ENCODE results near the gene CCT8L2.
"Not testable (repeated sequence)": the region's sequence is repeated elsewhere in the genome, so short reads cannot be mapped to it uniquely, and the experiment has no call there.

DNA sequence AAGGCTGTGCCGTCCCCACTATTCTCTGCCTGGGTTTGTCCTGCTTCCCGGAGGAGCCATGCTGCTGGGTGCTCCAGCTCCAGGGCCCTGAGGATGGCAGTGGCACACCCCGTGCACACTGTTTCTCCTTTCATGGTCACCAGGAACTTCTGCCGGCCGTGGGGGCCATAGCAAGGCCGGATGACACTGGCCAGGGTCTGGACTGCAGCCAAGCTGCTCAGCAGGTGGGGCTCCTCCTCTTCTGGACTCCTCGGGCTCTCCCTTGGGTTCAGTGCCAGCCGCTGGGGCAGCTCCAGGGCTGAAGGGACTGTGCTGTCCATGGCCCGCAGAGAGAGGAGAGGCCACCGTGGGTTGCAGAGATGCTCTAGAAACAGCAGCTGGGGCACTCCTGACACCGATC lies 379 bp downstream of the CCT8L2 start:
- TF ChIP-seq, protein P1, sequence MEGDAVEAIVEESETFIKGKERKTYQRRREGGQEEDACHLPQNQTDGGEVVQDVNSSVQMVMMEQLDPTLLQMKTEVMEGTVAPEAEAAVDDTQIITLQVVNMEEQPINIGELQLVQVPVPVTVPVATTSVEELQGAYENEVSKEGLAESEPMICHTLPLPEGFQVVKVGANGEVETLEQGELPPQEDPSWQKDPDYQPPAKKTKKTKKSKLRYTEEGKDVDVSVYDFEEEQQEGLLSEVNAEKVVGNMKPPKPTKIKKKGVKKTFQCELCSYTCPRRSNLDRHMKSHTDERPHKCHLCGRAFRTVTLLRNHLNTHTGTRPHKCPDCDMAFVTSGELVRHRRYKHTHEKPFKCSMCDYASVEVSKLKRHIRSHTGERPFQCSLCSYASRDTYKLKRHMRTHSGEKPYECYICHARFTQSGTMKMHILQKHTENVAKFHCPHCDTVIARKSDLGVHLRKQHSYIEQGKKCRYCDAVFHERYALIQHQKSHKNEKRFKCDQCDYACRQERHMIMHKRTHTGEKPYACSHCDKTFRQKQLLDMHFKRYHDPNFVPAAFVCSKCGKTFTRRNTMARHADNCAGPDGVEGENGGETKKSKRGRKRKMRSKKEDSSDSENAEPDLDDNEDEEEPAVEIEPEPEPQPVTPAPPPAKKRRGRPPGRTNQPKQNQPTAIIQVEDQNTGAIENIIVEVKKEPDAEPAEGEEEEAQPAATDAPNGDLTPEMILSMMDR (IDR thresholded peaks at IDR 0.05) = not testable (repeated sequence)
- not testable (repeated sequence) for TF ChIP-seq POLR2AphosphoS5, POLR2A (IDR thresholded peaks at IDR 0.05)
